Suppressor macrophage treated with lipopolysaccharide for 1 hour (primary cell): ENCODE data around the gene MED12L.

Experiments
- DNase-seq, 3 donors: peaks; one replicate each; pipeline ENCODE4 v3.0.0-alpha.2; 2020 to 2022

MED12L gene

GRCh38 chr3:151299006-151299405, 213.5 kb downstream of the MED12L start:
- DNase-seq: no peak

GRCh38 chr3:151300539-151300938, 215.1 kb downstream of the MED12L start:
- DNase-seq: peak in 2 of 3 donors; percentile 19 to 36

GRCh38 chr3:151301787-151302186, 216.3 kb downstream of the MED12L start:
- DNase-seq: peak; percentile 24 to 61 (median 38)

- DNase-seq: peak in 1 of 3 donors; percentile 30
Measured at GRCh38 chr3:151303751-151304150, 218.3 kb downstream of the MED12L start.

- no peak for DNase-seq
Measured at GRCh38 chr3:151305060-151305774, 219.8 kb downstream of the MED12L start.

- no peak for DNase-seq
Measured at GRCh38 chr3:151305775-151306151, 220.3 kb downstream of the MED12L start.

GRCh38 chr3:151306168-151306810, 220.8 kb downstream of the MED12L start:
- DNase-seq: no peak

- no peak for DNase-seq
Measured at GRCh38 chr3:151307131-151307530, 221.7 kb downstream of the MED12L start.

GRCh38 chr3:151307583-151308488, 222.4 kb downstream of the MED12L start:
- DNase-seq: no peak

GRCh38 chr3:151309566-151309965, 224.1 kb downstream of the MED12L start:
- DNase-seq: no peak

- DNase-seq: no peak
Measured at GRCh38 chr3:151312972-151313371, 227.5 kb downstream of the MED12L start.

- DNase-seq: no peak
Measured at GRCh38 chr3:151314137-151314536, 228.7 kb downstream of the MED12L start.

- DNase-seq: no peak
Measured at GRCh38 chr3:151314593-151314992, 229.1 kb downstream of the MED12L start.

GRCh38 chr3:151315136-151315535, 229.7 kb downstream of the MED12L start:
- no peak for DNase-seq

GRCh38 chr3:151315846-151316245, 230.4 kb downstream of the MED12L start:
- no peak for DNase-seq

GRCh38 chr3:151316267-151316991, 231.0 kb downstream of the MED12L start, which contains the start of gene GPR87:
TSS of gene GPR87 (minus strand) at chr3:151316820. CDS start at chr3:151300100, 16,720 bp downstream.
- DNase-seq: no peak

GRCh38 chr3:151318313-151318712, 232.8 kb downstream of the MED12L start:
- no peak for DNase-seq

GRCh38 chr3:151318991-151319390, 233.5 kb downstream of the MED12L start:
- DNase-seq: peak; percentile 40 to 79 (median 73)

GRCh38 chr3:151319628-151320027, 234.2 kb downstream of the MED12L start:
- no peak for DNase-seq

- DNase-seq: no peak
Measured at GRCh38 chr3:151320131-151320530, 234.7 kb downstream of the MED12L start.

- peak in 2 of 3 donors; percentile 46 to 50 for DNase-seq
Measured at GRCh38 chr3:151321526-151321925, 236.1 kb downstream of the MED12L start.

GRCh38 chr3:151322511-151322910, 237.0 kb downstream of the MED12L start:
- peak; percentile 22 to 43 (median 36) for DNase-seq
